GM12878 (cell line): ENCODE data around the gene SMPDL3A. TPM values are rescaled to one million over a fixed set of nuclear protein-coding genes. Genes with fewer than 3 reads are reported as not detected.
A peak's percentile ranks its signal among the peaks of the same experiment; 100 is the strongest.

ENCODE experiments used
- ATAC-seq: fragments of 200-7000 bp; cut with Tn5 transposase; 3 replicates; pipeline ENCODE4 v1.9.1; 2020; ENCODE audit warnings: mild to moderate bottlenecking, moderate library complexity
- BruUV-seq: library from RNA; stranded (reverse); fragments of 400-500 nt; replicated peaks from 2 replicates; lab custom pipeline; 2021; lab: Mats Ljungman, UMichigan
- CTCF ChIA-PET: fragments of 300-600 bp; sonication (Branson Sonifier 250); formaldehyde crosslinking; extraction: SDS; loops from one replicate; lab custom pipeline; 2021; ENCODE audit warnings: inconsistent platforms; lab: Yijun Ruan, JAX
- POLR2A ChIA-PET: fragments of 350-600 bp; formaldehyde crosslinking; extraction: SDS; loops from one replicate; lab custom pipeline; 2021; ENCODE audit warnings: inconsistent platforms; lab: Charles Lee
- RAD21 ChIA-PET: fragments of 300-600 bp; sonication (Branson Sonifier 250); formaldehyde crosslinking; loops from one replicate; lab custom pipeline; 2023; ENCODE audit warnings: antibody characterized with exemption; ENCODE audit not compliant: unreplicated experiment; lab: Charles Lee
- SMC1A ChIA-PET: fragments of 300-600 bp; sonication (Branson Sonifier 250); formaldehyde crosslinking; loops from one replicate; lab custom pipeline; 2023; ENCODE audit not compliant: unreplicated experiment, uncharacterized antibody; lab: Charles Lee
- DNase-seq: peaks from one replicate; pipeline ENCODE4 v3.0.0-alpha.2; 2011; ENCODE audit warnings: low read depth, low spot score
- FAIRE-seq: peaks from 3 replicates; lab custom pipeline; 2011; peaks lifted over from hg19 to GRCh38; lab: Jason Lieb, UNC
- H2AFZ ChIP-seq: 2 replicates; pipeline ENCODE4 v1.6.0; 2011; ENCODE audit warnings: low read depth, low read length, control low read depth; ENCODE audit not compliant: control insufficient read depth
- H3K27ac ChIP-seq: 2 replicates; pipeline ENCODE4 v1.5.1; 2011; ENCODE audit warnings: control low read depth; ENCODE audit not compliant: control insufficient read depth, insufficient read depth
- H3K27me3 ChIP-seq, 2 experiments: replicated peaks in 1 of 2; 2 replicates each; pipeline versions ENCODE4 v1.6.0 to v1.6.1; 2011; ENCODE audit warnings: low read length in 1 of 2; ENCODE audit not compliant: control insufficient read depth in 2 of 2, insufficient read depth in 2 of 2
- H3K36me3 ChIP-seq, 2 experiments: 2 replicates each; pipeline ENCODE4 v1.5.1; 2011; ENCODE audit warnings: low read length in 1 of 2; ENCODE audit not compliant: control insufficient read depth in 2 of 2, insufficient read depth in 2 of 2
- H3K4me1 ChIP-seq: 2 replicates; pipeline ENCODE4 v1.6.1; 2011; ENCODE audit warnings: mild to moderate bottlenecking, low read length, moderate library complexity, mixed read lengths; ENCODE audit not compliant: control insufficient read depth, insufficient read depth
- H3K4me2 ChIP-seq: 2 replicates; pipeline ENCODE4 v1.6.0; 2011; ENCODE audit warnings: control low read depth; ENCODE audit not compliant: control insufficient read depth, insufficient read depth
- H3K4me3 ChIP-seq: fragments of 200-600 bp; sonication (generic); 2 replicates; pipeline ENCODE4 v1.5.1; 2016
- H3K79me2 ChIP-seq: 2 replicates; pipeline ENCODE4 v1.6.0; 2011; ENCODE audit warnings: low read length; ENCODE audit not compliant: control insufficient read depth, insufficient read depth
- H3K9ac ChIP-seq: 2 replicates; pipeline ENCODE4 v1.8.0; 2011; ENCODE audit warnings: low read length, control low read depth, mixed read lengths; ENCODE audit not compliant: control insufficient read depth, insufficient read depth
- H3K9me3 ChIP-seq: replicated peaks from 3 replicates; pipeline ENCODE4 v1.5.1; 2011; ENCODE audit warnings: mild to moderate bottlenecking, low read length; ENCODE audit not compliant: control insufficient read depth, insufficient read depth
- H4K20me1 ChIP-seq: 2 replicates; pipeline ENCODE4 v1.6.0; 2011; ENCODE audit not compliant: control insufficient read depth, insufficient read depth
- CBX3 ChIP-seq: fragments of 200-600 bp; sonication (generic); IDR thresholded peaks from 2 replicates; pipeline ENCODE4 v1.6.1; 2016; ENCODE audit warnings: low read depth, borderline replicate concordance
- ETV6 ChIP-seq, 2 experiments: fragments of 450-650 bp in 1 of 2; IDR thresholded peaks in 1 of 2; conservative IDR thresholded peaks in 1 of 2; 2 replicates each; pipeline ENCODE4 v1.6.1; 2014; ENCODE audit warnings: antibody characterized with exemption in 1 of 2, borderline replicate concordance in 1 of 2, low read depth in 1 of 2, mild to moderate bottlenecking in 1 of 2, moderate library complexity in 1 of 2
- EZH2 ChIP-seq: IDR thresholded peaks from 2 replicates; pipeline ENCODE4 v1.6.1; 2012; ENCODE audit warnings: low read depth, mild to moderate bottlenecking, control low read depth, inconsistent platforms, low read length, borderline replicate concordance; ENCODE audit not compliant: control insufficient read depth
- NR2C1 ChIP-seq: fragments of 450-650 bp; IDR thresholded peaks from 2 replicates; pipeline ENCODE4 v1.6.1; 2017; ENCODE audit warnings: antibody characterized with exemption, mild to moderate bottlenecking, moderate library complexity
- POLR2AphosphoS5 ChIP-seq: IDR thresholded peaks from 2 replicates; pipeline ENCODE4 v1.6.1; 2011; ENCODE audit warnings: mild to moderate bottlenecking, low read length, inconsistent platforms
- WGBS: methylation state at CpG from one replicate; pipeline ENCODE4 v1.1.6; 2016; ENCODE audit warnings: low lambda C conversion rate; ENCODE audit not compliant: insufficient replicate concordance, insufficient coverage; ENCODE audit errors: missing lambda C conversion rate; 5-methylcytosine and 5-hydroxymethylcytosine counted together
- in situ Hi-C: fragments of 300-500 bp; cut with MboI; formaldehyde crosslinking; loops from 9 replicates; pipeline ENCODE4 v1.14.3; 2018; ENCODE audit warnings: mixed read lengths
- intact Hi-C: fragments of 100-400 bp; cut with micrococcal nuclease; formaldehyde crosslinking; loops from one replicate; pipeline ENCODE4 v1.14.2; 2022; ENCODE audit not compliant: unreplicated experiment
- polyA plus RNA-seq, 11 experiments: library from polyadenylated mRNA; depleted of rRNA in 4 of 11; unstranded in 6 of 11; stranded (reverse) in 5 of 11; fragments of >200 nt; fragmentation: Nextera tagmentation in 4 of 11; fragmentation: Illumina TruSeq in 1 of 11; extraction: Ambion mirVana in 4 of 11; extraction: Trizol in 1 of 11; gene quantifications; 1 replicate in 1 of 11; 2 replicates in 10 of 11; pipeline versions ENCODE4 v1.2.1 to v1.2.3, GENCODE V29; 2011 to 2016; ENCODE audit warnings: inconsistent platforms in 2 of 11, missing spikeins in 2 of 11, low read depth in 1 of 11
- total RNA-seq, 4 experiments: library from RNA; depleted of rRNA in 3 of 4; stranded (reverse); fragments of >200 nt in 3 of 4; fragmentation: Illumina TruSeq in 1 of 4; extraction: Trizol in 1 of 4; gene quantifications; 2 replicates each; pipeline versions ENCODE4 v1.2.1 to v1.2.3, GENCODE V29; 2013 to 2021

SMPDL3A gene
- total and polyA plus RNA-seq, 10 of the 15 experiments (the other 5 are each of a cell fraction or from before 2014, with no cell fraction given): 0.05 to 0.91 (median 0.09) TPM; not detected in 3

DNA sequence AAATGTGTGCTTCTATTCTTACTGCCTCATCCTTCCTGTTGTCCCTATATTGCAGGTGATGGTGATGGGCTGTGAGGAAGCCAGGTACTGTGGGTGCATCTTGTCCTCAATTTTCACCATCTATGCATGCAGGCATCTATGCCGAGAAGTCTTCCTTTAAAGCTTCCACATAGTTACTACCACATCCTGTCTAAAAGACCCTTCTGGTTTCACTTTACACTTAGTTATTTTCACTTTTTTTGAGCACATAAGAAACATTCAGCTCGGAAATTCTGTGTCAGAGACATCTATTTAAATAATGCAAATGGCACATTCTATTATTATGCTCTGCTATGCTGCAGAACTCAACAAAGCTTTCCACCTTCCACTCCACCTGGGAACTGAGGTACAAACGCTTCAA, 37.7 kb upstream of the SMPDL3A start:
- no peak overlapping the region for H3K9ac ChIP-seq
- peak; percentile 75 for ATAC-seq
- in situ Hi-C loops: no loop called here

DNA sequence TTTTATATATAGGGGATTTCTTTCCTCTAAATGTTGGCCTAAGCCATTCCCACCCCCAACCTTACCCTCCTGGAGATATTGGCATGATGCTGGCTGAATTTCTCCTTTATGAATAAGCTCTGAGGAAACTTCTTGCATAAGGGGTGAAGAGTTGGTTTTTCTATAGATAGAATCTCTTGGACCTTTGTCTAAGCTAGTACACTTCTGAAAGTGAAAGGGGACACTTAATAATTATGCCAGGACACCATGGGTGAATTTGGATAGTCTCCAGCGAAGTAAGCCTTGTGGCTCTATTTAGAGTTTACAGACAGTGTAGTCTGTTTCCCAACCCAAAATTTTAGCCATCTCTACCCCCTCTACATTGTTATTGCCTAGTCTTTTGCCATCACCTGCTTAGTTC, 36.6 kb upstream of the SMPDL3A start:
- Histone ChIP-seq H3K27ac (no peak overlapping the region), H3K4me3 (no peak overlapping the region), H3K36me3 (no peaks in the 10 kb centered on the region), H3K4me2 (no peak overlapping the region), H4K20me1 (no peaks in the 10 kb centered on the region), H3K79me2 (no peaks in the 10 kb centered on the region), H3K9ac (no peak overlapping the region), H3K9me3 (no peaks in the 10 kb centered on the region), H3K4me1 (0 out of 2 replicates have a peak, but pooled peaks cover 3% of the 10 kb centered on the region), H3K27me3 (no peaks in the 10 kb centered on the region), H2AFZ (no peak overlapping the region)
- intact Hi-C loops (no loop called here), in situ Hi-C loops (no loop called here)
- TF ChIP-seq EZH2: no peak
- TF ChIP-seq NR2C1: no peak
- TF ChIP-seq POLR2AphosphoS5: no peak
- no TSS peak for BruUV-seq
- ChIA-PET RAD21 (interaction anchor here (0.9 to 6.3 kb wide), 8 partner anchors 21 to 142 kb away, joined by 3 to 57 read pairs (median 12); partner anchors contain the start of genes PKIB and SMPDL3A), SMC1A (interaction anchor here (0.8 to 6.0 kb wide), 17 partner anchors 8 to 260 kb away, joined by 3 to 98 read pairs (median 6); partner anchors contain the start of gene SMPDL3A), CTCF (interaction anchor here (0.8 to 6.6 kb wide), 11 partner anchors 11 to 104 kb away, joined by 3 to 67 read pairs (median 5); partner anchors contain the start of gene SMPDL3A), POLR2A (interaction anchor here (0.5 to 2.4 kb wide), 4 partner anchors 30 to 46 kb away, joined by 3 to 14 read pairs (median 8); partner anchors contain the start of gene SMPDL3A)
- ATAC-seq (peak; percentile 71), DNase-seq (no peak), FAIRE-seq (no peak)
- WGBS: 41% methylated on average over 1 of the region's 1 CpG

More for the DNA sequence above, 37.7 kb upstream of the SMPDL3A start:
- POLR2A ChIA-PET: interaction anchor here (0.6 to 2.0 kb wide), 4 partner anchors 23 to 84 kb away, joined by 3 to 13 read pairs (median 4); no protein-coding TSS in a partner anchor
- CTCF ChIA-PET: interaction anchor here (0.7 to 6.6 kb wide), 10 partner anchors 10 to 88 kb away, joined by 3 to 67 read pairs (median 4); partner anchors contain the start of gene SMPDL3A
- SMC1A ChIA-PET: interaction anchor here (0.9 to 6.0 kb wide), 13 partner anchors 15 to 88 kb away, joined by 3 to 98 read pairs (median 10); partner anchors contain the start of gene SMPDL3A
- WGBS: 0% methylated on average over 3 of the region's 3 CpGs
- H3K4me1 ChIP-seq: 0 out of 2 replicates have a peak, but pooled peaks cover 3% of the 10 kb centered on the region
- no peaks in the 10 kb centered on the region for H3K27me3 ChIP-seq
- H3K79me2 ChIP-seq: no peaks in the 10 kb centered on the region
- no peak for TF ChIP-seq CBX3
- peak in 1 of 2 experiments; percentile 42; a peak in 1 of 4 replicates for TF ChIP-seq ETV6 (conservative IDR thresholded peaks at IDR 0.05 in 1 of 2, IDR thresholded peaks at IDR 0.05 in 1 of 2; ENCODE audit: borderline replicate concordance in 1 of 2, low read depth in 1 of 2)
- TF ChIP-seq, all 136 proteins: peak for 1
- no peaks in the 10 kb centered on the region for H4K20me1 ChIP-seq
- no peak overlapping the region for H3K27ac ChIP-seq
- no TSS peak for BruUV-seq
- H3K36me3 ChIP-seq: no peaks in the 10 kb centered on the region
- RAD21 ChIA-PET: interaction anchor here (0.6 to 6.3 kb wide), 8 partner anchors 19 to 159 kb away, joined by 3 to 57 read pairs (median 12); partner anchors contain the start of gene SMPDL3A
- DNase-seq (no peak), FAIRE-seq (no peak)
- H3K4me3 ChIP-seq: no peak overlapping the region
- intact Hi-C loops: no loop called here
- H3K4me2 ChIP-seq: peak overlapping the region; percentile 67
- peak overlapping the region; percentile 30 for H2AFZ ChIP-seq
- no peaks in the 10 kb centered on the region for H3K9me3 ChIP-seq
